Measurements from ENCODE around the gene AFDN.
A peak's percentile ranks its signal among the peaks of the same experiment; 100 is the strongest.
"Not testable (repeated sequence)": the region's sequence is repeated elsewhere in the genome, so short reads cannot be mapped to it uniquely, and the experiment has no call there.

AFDN gene

DNA sequence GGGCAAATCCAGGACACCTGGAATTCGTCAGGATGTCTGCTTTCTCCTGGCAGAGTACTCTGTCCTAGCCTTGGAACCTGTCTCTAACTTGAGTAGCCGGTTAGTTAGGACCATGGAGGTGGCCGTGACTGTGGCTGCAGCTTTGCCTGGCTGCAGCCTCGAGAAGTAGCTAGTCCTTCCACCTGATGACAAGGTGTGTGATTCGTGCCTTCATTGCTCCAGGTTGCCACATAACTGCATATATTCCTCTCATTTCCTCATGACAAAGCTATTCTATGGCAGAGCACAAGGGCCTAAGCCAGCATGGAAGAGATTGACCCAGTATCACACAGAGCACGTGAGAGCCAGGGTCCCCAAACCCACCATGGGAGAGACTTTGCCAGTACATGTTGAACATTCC, 130.9 kb downstream of the AFDN start:
- no peak for DNase-seq

DNA sequence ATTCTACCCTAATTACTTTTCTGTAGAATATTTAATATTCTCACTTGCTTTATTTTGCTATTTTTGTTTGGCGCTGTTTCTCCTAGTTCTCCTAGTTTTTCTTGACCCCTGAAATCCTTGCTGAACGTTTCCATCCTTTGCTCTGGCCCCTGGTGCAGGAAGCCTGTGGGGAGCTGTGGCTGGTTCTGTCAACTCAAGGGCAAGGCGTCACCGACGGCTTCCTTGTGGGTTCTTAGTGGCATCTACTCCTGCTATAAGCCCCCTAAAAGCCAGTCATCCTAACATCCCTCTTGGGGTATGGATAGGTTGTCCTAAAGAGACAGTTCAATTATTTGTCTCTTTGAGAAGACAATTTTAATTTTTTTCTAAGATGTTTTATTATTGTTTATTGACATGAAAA, 133.9 kb downstream of the AFDN start:
- DNase-seq: no peak

DNA sequence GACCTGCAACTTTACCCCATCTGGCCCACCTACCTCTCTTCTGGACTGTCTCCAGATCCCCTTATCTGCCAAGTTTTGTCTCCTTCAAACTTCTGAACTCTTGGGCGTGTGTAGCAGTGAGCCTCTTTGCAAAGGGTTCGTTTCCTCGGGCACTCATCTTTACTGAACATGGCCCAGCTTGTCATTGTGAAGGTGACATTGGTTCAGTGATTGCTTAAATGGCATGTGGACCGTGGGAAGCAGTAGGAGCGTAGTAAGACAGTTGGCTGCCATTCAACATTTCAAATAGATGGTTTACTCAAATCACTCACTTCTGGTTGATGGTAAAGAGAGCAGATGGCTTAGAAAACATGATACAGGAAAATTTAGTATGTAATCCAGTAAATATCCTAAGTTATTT, 136.0 kb downstream of the AFDN start:
- no peak for DNase-seq

DNA sequence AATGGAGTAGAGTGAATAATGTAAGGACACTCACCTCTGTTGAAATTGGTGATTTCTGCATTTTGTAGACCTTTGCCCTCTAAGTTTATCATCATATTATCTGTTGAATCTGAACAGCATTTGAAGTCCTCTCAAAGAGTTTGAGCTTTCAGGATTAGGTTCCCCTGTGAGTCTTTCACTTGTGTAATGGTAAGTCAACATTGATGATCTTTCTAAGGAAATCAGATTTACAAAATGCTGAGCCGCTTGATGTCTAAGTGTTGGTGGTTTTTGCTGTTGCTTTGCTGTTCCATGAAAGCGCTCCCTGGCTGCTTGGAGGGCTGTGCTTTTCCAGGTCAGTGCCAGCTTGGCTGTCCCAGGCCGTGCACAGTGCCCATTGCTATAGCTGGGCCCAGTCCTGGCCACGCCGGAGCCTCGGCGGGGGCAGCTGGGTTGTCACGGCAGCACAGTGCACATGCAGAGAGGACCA, 136.9 kb downstream of the AFDN start:
- DNase-seq: no peak

DNA sequence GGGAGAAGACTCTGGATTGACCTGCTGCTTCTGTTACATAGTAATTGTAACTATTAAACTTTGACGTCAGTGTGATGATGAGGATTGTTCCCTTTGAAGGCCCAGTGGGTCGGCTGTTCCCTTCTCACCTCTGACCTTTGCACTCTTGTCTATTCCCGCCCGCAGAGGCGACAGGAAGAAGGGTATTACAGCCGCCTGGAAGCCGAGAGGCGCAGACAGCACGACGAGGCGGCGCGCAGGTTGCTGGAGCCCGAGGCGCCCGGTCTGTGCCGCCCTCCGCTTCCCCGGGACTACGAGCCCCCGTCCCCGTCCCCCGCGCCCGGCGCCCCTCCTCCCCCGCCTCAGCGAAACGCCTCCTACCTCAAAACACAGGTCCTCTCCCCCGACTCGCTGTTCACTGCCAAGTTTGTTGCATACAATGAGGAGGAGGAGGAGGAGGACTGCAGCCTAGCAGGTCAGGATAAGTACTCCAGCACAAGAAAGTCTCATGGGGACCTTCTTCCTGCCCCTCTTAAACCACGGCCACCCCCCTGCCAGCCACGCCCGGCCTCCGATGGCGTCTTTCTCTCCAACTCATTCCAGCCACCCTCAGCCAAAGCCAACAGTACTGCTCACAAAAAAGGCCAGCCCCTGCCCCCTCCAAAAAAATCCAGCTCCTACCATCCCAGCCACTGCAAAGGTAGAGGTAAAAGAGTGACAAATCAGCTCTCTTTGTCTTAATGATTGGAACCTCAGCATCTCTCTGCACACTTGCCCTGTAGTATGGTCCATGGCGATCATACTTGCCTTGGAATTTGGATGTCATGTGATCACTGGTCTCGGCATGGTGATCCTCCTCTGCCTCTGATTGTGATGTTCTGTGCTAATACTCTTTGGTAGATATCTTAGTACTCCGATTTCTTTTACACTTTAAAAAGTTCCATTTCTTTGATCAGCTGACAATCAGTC, 139.2 kb downstream of the AFDN start:
- no peak for DNase-seq

DNA sequence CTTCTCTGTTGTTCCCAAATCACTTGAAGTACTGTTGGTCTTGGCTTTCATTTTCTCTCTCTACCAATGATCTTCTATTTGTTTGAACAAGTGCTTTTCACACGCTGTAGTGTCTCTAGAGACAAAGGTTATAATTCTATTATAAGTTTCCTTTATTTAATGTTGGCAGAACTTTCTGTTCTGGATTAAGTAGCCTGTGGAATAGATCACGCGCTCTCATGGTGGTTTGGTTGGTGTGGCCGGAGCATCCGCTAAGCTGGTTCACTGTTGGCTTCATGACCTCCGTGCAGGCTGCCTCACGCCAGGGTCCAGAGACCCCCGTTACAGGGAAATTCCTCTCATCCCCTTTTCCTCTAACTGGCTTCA, 139.8 kb downstream of the AFDN start:
- no peak for DNase-seq

DNA sequence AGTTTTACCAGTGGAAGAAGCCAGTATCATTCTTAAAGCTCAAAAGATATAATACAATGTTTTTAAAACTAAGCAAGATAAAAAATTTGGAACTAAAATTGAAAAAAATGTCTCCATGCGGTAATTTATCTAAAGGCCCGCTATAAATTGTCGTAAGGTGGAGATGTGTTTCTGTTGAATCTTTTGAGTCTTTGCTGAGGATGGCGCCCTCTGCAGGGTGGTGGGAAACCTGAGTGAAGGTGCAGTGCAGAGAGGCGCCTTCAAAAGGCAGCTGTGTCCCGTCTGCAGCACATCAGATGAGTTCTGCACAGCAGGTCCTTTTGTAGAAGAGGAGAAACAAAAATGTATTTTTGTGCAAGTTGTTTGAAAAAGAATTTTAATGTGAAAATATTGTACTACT, 141.4 kb downstream of the AFDN start:
- peak; percentile 6 for DNase-seq

DNA sequence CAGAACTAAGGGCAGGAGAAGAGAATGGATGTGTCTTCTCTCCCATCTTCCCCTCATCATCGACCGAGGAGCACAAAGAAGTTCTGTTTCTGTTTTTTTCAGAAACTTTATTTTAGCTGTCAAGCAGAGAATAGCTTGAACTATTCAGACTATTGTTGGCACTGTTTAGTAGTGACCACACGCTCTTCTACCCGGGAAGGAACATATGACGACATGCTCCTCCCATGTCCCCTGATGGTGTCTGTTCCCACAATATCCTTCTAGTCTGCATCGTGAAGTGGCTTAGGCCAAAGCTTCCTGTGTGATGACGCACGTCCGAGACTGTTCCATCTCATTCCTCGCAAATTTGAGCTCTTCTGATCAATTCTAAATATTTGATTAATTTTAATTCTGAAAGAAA, 143.5 kb downstream of the AFDN start:
- no peak for DNase-seq

DNA sequence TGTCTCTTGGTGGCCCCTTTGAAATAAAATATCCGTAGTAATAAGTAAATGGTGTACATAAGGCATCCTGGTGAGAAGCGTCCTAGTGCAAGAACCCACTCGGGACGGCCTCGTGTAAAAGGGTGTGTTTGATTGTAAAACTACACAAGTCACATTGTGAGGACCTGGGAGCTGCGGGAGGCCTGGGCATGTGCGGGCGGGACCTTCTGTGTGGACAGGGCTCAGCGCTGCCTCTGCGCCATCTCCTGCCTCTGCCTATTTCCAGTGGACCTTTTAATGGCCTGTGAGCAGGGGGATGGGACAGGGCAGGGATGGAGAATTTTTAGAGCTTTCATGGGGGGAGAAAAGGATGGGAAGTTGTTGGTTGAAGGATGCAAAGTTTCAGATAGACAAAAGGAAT, 145.5 kb downstream of the AFDN start:
- DNase-seq: no peak

DNA sequence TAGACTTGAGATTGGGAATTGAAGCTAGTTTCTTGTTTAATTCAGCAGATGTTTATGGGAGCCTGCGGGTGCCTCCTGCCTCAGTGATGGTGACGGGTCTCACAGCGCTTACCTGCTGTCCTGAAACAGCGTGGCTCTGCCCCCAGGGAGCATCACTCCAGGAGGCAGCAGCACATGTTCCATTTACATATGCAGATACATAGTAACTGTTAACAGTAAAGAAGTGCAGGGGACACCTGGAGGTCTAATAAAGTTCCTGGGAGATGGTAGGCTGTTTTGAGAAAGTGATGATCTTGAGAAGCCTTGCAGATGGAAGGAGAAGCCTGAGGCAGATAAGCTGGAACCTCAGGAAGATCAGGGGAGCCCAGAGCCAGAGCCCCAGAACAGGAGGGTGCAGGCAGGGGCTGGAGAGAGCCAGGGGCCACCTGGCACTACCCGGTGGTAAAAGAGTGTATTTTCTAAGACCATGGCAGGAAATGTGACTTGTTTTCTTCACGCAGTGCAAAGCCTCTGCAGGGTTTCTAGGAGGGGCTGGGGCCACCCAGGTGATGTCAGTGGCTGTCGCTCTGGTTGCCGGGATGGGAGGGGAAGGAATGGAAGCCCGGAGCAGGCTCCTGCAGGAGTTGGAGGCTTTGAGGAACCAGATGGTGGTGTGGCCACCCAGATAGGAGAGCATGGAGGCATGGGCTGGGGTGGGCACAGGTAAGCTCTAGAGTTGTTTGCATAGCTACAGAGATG, 146.6 kb downstream of the AFDN start:
- no peak for DNase-seq

DNA sequence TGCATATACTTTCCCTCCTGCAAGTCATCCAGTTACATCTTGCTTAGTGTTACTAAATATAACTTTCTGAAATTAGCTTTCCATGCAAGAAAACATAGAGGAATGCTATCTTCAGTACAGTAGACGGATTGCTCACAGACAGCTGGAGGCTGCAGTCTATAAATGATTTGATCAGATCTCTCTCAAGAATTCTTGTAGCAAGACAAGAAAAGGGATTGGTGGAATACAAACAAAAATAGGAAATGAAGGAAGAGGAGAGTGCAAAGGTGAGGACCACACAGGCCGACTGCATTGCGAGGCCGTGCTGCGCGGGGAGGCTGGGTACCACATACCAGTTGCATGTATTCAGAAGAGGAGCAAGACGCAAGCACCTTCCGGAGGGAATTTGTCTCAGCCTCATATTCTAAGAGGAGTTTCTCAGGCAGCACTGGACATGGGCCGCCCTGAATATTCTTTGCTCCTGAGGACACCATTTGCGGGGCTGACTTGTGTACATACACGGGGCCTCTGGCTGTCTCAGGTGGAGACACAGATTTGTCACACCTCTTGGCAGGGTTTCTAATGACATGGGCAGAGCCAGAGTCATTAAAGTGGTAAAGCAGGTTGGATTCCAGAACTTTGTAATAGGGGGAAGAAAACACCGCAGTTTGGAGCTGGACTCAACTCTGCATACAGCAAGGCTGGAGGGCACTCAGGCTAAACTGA, 148.1 kb downstream of the AFDN start:
- no peak for DNase-seq

DNA sequence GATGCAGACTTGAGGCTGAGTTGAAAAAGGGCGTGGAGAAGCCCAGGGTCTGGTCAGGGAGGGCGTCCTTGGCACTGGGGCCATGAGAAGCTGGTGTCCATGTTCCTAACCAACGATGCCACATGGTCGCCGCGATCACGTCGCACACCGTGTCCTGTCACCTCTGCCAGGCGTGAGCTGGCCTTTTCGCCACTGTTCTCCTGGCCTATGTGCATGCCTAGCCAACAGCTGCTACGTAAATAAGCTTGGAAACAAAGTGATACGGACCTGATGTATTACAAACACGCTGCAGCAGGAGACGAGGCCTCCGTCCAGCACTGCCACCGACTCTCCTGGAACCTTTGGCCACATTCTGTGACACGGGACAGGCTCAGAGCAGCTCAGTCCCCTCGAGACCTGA, 148.7 kb downstream of the AFDN start:
- no peak for DNase-seq

DNA sequence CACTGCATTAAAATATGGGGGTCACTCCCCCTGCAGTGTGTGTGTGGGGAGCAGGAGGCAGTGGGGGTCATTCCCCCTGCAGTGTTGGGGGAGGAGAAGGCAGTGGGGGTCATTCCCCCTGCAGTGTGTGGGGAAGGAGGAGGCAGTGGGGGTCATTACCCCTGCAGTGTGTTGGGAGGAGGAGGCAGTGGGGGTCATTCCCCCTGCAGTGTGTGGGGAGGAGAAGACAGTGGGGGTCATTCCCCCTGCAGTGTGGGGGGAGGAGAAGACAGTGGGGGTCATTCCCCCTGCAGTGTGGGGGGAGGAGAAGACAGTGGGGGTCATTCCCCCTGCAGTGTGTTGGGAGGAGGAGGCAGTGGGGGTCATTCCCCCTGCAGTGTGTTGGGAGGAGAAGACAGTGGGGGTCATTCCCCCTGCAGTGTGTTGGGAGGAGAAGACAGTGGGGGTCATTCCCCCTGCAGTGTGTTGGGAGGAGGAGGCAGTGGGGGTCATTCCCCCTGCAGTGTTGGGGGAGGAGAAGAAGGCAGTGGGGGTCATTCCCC, 149.5 kb downstream of the AFDN start:
- not testable (repeated sequence) for DNase-seq

DNA sequence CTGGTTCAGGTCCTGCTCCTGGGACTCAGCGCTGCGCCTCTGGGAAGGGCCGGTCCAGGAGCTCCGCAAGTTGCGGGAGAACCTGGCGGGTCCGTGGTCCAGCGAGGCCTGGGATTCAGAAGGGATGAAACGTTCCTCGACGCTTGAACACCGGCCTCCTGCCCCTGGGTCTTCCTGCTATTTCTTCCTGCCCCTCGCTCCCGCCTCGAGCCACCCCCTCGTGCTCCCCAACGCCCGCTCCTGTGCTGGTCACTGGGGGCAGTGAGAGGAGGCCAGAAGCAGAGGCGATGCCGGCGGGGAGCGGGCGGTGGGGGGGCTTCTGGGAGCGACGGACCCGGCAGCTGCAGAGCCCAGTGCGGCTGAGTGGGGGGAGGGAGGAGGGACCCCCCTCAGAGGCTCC, 150.0 kb downstream of the AFDN start:
- DNase-seq: no peak

DNA sequence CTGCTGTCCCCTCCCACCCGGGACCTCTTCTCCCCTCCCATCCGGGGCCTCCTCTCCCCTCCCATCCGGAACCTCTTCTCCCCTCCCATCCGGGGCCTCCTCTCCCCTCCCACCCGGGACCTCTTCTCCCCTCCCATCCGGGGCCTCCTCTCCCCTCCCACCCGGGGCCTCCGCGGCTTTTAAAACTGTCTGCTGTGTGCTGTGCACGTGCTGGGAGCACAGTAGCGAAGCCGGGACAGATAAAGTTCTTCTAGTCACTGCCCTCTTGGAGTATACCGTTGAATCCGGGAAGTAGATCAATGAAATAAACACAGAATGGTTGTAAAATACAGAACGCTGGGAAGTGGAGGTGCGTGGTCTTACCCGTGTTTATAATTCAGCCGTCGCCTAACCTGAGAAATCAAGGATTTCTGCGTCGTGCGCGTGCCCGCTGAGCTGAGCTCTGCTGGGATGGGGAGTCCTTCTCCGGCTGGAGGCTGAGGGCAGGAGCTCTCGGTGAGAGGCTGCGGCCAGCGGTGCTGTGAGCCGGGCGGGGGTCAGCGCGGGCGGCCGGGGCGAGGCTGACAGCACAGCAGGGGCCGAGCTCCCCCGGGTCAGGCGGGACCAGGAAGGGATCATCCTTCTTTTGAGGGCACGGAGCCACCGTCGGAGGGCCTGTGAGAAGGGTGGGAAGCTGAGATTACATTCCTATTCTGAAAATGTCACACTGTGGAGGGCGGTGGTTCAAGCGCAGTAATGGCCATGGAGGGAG, 151.2 kb downstream of the AFDN start:
- no peak for DNase-seq

DNA sequence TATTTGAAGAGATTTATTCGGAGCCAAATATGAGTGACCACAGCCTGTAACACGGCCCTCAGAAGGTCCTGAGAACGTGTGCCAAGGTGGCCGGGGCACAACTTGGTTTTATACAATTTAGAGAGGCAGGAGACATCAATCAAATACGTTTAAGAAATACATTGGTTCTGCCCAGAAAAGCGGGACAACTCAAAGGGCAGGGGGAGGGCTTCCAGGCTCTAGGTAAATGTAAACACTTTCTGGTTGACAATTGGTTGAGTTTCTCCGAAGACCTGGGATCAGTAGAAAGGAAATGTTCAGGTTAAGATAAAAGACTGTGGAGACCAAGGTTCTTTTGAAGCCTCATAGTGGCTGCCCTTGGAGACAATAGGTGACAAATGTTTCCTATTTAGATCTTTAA, 151.9 kb downstream of the AFDN start:
- no peak for DNase-seq

DNA sequence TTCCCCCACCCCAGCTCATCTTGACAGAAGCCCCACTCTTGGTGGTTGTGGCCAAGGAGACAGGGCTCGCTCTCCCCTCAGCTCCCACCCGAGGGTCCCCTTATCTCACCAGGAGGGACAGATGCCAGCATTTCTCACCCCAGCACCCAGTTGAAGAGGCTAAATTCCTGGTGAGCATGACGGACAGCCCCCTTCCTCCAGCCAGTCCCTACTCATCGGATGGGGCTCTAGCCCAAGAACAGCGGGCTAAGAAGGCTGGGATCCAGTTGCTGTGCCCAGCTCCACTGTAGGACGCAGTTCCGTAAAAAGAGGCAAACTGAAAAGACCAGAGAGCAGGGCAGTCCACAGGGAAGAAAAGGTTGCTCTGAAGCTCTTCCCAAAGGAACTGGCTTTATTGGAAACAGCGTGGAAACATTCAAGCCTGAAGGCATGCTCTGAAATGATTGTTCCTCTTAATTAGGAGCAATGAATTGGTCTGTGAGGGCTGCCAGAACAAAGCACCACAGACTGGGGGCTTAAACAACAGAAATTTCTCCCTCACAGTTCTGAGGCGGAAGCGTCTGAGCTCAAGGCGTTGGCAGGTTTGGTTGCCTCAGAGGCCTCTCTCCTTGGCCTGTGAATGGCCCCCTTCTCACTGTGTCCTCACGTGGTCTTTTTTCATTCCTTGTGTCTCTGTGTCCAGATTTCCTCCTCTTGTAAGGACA, 152.9 kb downstream of the AFDN start:
- no peak for DNase-seq

DNA sequence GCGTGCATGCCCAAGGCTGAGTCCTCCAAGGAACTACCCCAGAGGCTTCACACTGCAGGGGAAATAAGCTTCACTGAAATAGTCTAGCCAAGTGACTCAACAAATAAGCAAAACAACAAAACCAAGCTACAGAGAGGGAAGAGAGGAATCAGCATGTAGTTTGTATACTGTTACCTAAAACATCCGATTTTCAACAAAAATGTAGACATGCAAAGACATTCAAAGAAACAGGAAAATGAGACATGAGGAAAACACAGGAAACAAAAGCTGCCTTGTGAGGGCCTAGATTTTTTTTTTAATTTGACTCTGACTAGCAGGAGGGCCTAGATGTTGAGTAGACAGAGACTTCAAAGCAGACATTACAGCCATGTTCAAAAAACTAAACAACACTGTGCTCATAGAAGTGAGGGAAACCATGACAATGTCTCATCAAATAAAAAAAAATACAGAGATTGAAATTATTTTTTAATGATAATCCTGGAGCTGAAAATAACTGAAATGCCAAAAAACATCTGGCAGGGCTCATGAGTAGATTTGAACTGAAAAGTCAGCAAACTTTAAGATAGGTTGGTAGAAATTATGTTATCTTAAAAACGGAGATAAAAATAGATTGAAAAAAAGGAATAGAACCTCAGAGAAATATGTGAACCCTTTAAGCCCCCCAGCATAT, 154.3 kb downstream of the AFDN start:
- DNase-seq: no peak

DNA sequence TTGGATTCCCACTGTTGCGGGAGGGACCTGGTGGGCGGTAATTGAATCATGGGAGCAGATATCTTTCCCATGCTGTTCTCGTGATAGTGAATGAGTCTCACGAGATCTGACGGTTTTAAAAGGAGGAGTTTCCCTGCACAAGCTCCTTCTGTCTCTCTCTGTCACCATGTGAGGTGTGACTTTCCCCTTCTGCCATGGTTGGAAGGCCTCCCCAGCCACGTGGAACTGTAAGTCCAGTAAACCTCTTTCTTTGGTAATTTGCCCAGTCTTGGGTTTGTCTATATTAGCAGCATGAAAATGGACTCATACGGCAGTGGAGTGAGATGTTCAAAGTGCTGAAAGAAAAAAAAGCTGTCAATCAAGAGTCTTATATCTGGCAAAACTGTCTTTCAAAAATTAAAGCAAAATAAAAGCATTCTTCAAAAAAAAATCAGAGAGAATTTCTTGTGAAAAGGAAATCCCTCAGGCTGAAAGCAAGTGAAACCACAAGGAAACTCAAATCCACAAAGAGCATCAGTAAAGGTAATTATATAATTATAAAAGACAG, 155.3 kb downstream of the AFDN start:
- DNase-seq: no peak

DNA sequence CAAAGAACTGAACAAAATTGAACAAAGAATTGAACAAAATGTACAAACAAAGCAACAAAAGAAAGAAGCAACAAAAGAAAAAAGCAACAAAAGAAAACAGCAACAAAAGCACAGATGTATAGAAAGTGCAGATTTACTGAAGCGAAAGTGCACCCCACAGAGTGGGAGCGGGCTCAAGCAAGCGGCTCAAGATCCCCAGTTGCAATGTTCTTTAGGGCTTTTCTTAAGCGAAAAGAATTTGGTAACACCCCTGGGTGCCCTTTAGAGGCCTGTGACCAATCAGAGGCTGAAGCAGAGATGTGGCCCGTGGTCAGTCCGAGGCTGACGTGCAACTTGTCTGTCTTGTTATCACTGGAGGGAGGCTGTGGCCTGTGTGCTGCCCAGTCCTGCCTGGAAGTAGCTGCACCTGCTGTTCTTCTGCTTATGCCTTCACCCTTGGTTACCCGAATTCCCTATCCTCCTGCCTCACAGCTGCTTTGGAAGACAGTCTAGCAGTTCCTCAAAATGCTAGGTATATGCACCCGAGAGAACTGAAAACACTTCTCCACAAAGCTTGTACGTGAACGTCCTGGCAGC, 157.5 kb downstream of the AFDN start:
- peak; percentile 37 for DNase-seq

All from MV-4-11 (cell line).